Cardiac muscle cell (in vitro differentiated cells and primary cell): ENCODE measurements around the gene PUM1. TPM values are rescaled to one million over a fixed set of nuclear protein-coding genes. Genes with fewer than 3 reads are reported as not detected.
A peak's percentile ranks its signal among the peaks of the same experiment; 100 is the strongest.

ENCODE experiments used
- DNase-seq, 2 donors: peaks; one replicate each; pipeline versions ENCODE4 v3.0.0 to v3.0.0-alpha.2; 2010 to 2017; ENCODE audit warnings: low read depth in 1 of 2, low spot score in 1 of 2
- H3K27ac ChIP-seq: fragments of 200-600 bp; sonication (generic); 2 replicates; pipeline ENCODE4 v1.5.1; 2016
- H3K27me3 ChIP-seq: fragments of 200-600 bp; sonication (generic); 2 replicates; pipeline ENCODE4 v1.6.0; 2016; ENCODE audit warnings: control low read depth
- H3K36me3 ChIP-seq: fragments of 200-600 bp; sonication (generic); 2 replicates; pipeline ENCODE4 v1.5.1; 2016; ENCODE audit warnings: control low read depth
- H3K4me1 ChIP-seq: fragments of 200-600 bp; sonication (generic); 2 replicates; pipeline ENCODE4 v1.8.1; 2017; ENCODE audit warnings: low read depth, mild to moderate bottlenecking, mixed run types
- H3K4me3 ChIP-seq: fragments of 200-600 bp; sonication (generic); 2 replicates; pipeline ENCODE4 v1.5.1; 2016; ENCODE audit warnings: mild to moderate bottlenecking
- H3K9me3 ChIP-seq: fragments of 200-600 bp; sonication (generic); 2 replicates; pipeline ENCODE4 v1.5.1; 2017; ENCODE audit warnings: low read depth, mild to moderate bottlenecking, control low read depth
- CTCF ChIP-seq: IDR thresholded peaks from 2 replicates; pipeline ENCODE4 v1.5.1; 2012; ENCODE audit warnings: low read depth, mild to moderate bottlenecking, low read length
- polyA plus RNA-seq: library from polyadenylated mRNA; unstranded; fragments of >200 nt; fragmentation: Nextera tagmentation; extraction: Ambion mirVana; gene quantifications from 2 replicates; pipeline ENCODE4 v1.2.1, GENCODE V29; 2016
- total RNA-seq: library from RNA; depleted of rRNA; stranded (reverse); fragments of >200 nt; gene quantifications from 2 replicates; pipeline ENCODE4 v1.2.3, GENCODE V29; 2016

PUM1 gene
- total and polyA plus RNA-seq, 2 experiments from 2014 or later: 81.1 to 130 TPM

- TF ChIP-seq CTCF: no peak
- peak in 1 of 2 donors; percentile 42 for DNase-seq
- Histone ChIP-seq H3K4me3 (no peak overlapping the region), H3K27ac (peak overlapping the region; percentile 51), H3K4me1 (peaks cover 9% of the 10 kb centered on the region), H3K9me3 (no peaks in the 10 kb centered on the region), H3K27me3 (no peaks in the 10 kb centered on the region), H3K36me3 (peaks cover 4% of the 10 kb centered on the region)
Observed at GRCh38 chr1:31038360-31038759, 27.2 kb downstream of the PUM1 start.

- H3K36me3 ChIP-seq: no peaks in the 10 kb centered on the region
- no peaks in the 10 kb centered on the region for H3K9me3 ChIP-seq
- DNase-seq: no peak
- H3K27ac ChIP-seq: peak overlapping the region; percentile 45
- H3K4me3 ChIP-seq: no peak overlapping the region
- H3K27me3 ChIP-seq: no peaks in the 10 kb centered on the region
- no peak for TF ChIP-seq CTCF
- H3K4me1 ChIP-seq: peaks cover 9% of the 10 kb centered on the region
Observed at GRCh38 chr1:31036749-31037500, 28.6 kb downstream of the PUM1 start.

- H3K27me3 ChIP-seq: no peaks in the 10 kb centered on the region
- H3K4me3 ChIP-seq: no peak overlapping the region
- no peak for DNase-seq
- no peak for TF ChIP-seq CTCF
- H3K4me1 ChIP-seq: peaks cover 13% of the 10 kb centered on the region
- no peaks in the 10 kb centered on the region for H3K9me3 ChIP-seq
- no peaks in the 10 kb centered on the region for H3K36me3 ChIP-seq
- H3K27ac ChIP-seq: peak overlapping the region; percentile 50
Observed at GRCh38 chr1:31033598-31033997, 31.9 kb downstream of the PUM1 start.

- Histone ChIP-seq H3K4me1 (peaks cover 24% of the 10 kb centered on the region), H3K36me3 (peaks cover 2% of the 10 kb centered on the region), H3K9me3 (no peaks in the 10 kb centered on the region), H3K27ac (peak overlapping the region; percentile 60), H3K27me3 (no peaks in the 10 kb centered on the region), H3K4me3 (no peak overlapping the region)
- no peak for TF ChIP-seq CTCF
- no peak for DNase-seq
Observed at GRCh38 chr1:31032266-31032665, 33.3 kb downstream of the PUM1 start.

- no peak for TF ChIP-seq CTCF
- Histone ChIP-seq H3K4me3 (no peak overlapping the region), H3K27me3 (no peaks in the 10 kb centered on the region), H3K36me3 (peaks cover 3% of the 10 kb centered on the region), H3K9me3 (no peaks in the 10 kb centered on the region), H3K4me1 (peaks cover 28% of the 10 kb centered on the region), H3K27ac (peak overlapping the region; percentile 60)
- DNase-seq: no peak
Observed at GRCh38 chr1:31031330-31032143, 34.0 kb downstream of the PUM1 start.
